ENCODE measurements around the gene CSF3R. TPM values are rescaled to one million over a fixed set of nuclear protein-coding genes. Genes with fewer than 3 reads are reported as not detected.

The CSF3R gene
- total RNA-seq = 10 to 100 TPM in 1 of 4 donors, 1 to 10 TPM in 3; 5.9 to 32.5 (median 7.4) TPM

GRCh38 chr1:36482724-36483388, at the start of gene CSF3R:
TSS of gene CSF3R (minus strand) at chr1:36482913. CDS start at chr1:36479496, 3,417 bp downstream.
- WGBS = 54% methylated on average over 13 of the region's 13 CpGs
- Histone ChIP-seq H3K36me3 (no peaks in the 10 kb centered on the region), H3K27me3 (peaks cover 0 to 32% (median 0%) of the 10 kb centered on the region in 4 donors), H3K4me3 (peak within 1 kb of the TSS in 3 of 4 donors; percentile 7 to 37 (median 18)), H3K9me3 (no peaks in the 10 kb centered on the region), H3K4me1 (peaks cover 0 to 4% (median 0%) of the 10 kb centered on the region in 4 donors), H3K27ac (replicated peaks in 1 of 4) (no peak within 1 kb of the TSS)
- TF ChIP-seq CTCF (IDR thresholded peaks at IDR 0.05) (no peak), POLR2AphosphoS5 (IDR thresholded peaks at IDR 0.05) (no peak), POLR2A (IDR thresholded peaks at IDR 0.05; ENCODE audit: low read depth) (no peak), EP300 (IDR thresholded peaks at IDR 0.05) (no peak)
- no peak for DNase-seq (ENCODE audit: extremely low spot score)
- intact Hi-C loops (cut with DNase I) = no loop called here

GRCh38 chr1:36531833-36532232, 49.1 kb upstream of the CSF3R start:
- TF ChIP-seq POLR2AphosphoS5 (IDR thresholded peaks at IDR 0.05) = no peak
- TF ChIP-seq POLR2A (IDR thresholded peaks at IDR 0.05; ENCODE audit: low read depth) = no peak
- TF ChIP-seq CTCF (IDR thresholded peaks at IDR 0.05) = no peak
- TF ChIP-seq EP300 (IDR thresholded peaks at IDR 0.05) = no peak
- peaks cover 0 to 34% (median 0%) of the 10 kb centered on the region in 4 donors for H3K27me3 ChIP-seq
- intact Hi-C loops (cut with DNase I) = no loop called here
- WGBS = 68% methylated on average over 3 of the region's 3 CpGs
- no peak overlapping the region for H3K4me3 ChIP-seq
- H3K4me1 ChIP-seq = no peaks in the 10 kb centered on the region
- H3K27ac ChIP-seq (replicated peaks in 1 of 4) = no peak overlapping the region
- no peak for DNase-seq (ENCODE audit: extremely low spot score)
- no peaks in the 10 kb centered on the region for H3K36me3 ChIP-seq
- H3K9me3 ChIP-seq = peaks cover 0 to 22% (median 6%) of the 10 kb centered on the region in 4 donors

- no peak overlapping the region for H3K4me3 ChIP-seq
- no peak for DNase-seq (ENCODE audit: extremely low spot score)
- 86% methylated on average over 5 of the region's 6 CpGs for WGBS
- H3K9me3 ChIP-seq = peaks cover 0 to 22% (median 6%) of the 10 kb centered on the region in 4 donors
- no peaks in the 10 kb centered on the region for H3K4me1 ChIP-seq
- intact Hi-C loops (cut with DNase I) = no loop called here
- TF ChIP-seq POLR2A (IDR thresholded peaks at IDR 0.05; ENCODE audit: low read depth) (no peak), POLR2AphosphoS5 (IDR thresholded peaks at IDR 0.05) (no peak), EP300 (IDR thresholded peaks at IDR 0.05) (no peak), CTCF (IDR thresholded peaks at IDR 0.05) (no peak)
- peaks cover 0 to 29% (median 0%) of the 10 kb centered on the region in 4 donors for H3K27me3 ChIP-seq
- no peak overlapping the region for H3K27ac ChIP-seq (replicated peaks in 1 of 4)
- H3K36me3 ChIP-seq = no peaks in the 10 kb centered on the region
Observed at GRCh38 chr1:36530791-36531190, 48.1 kb upstream of the CSF3R start.

- Histone ChIP-seq H3K9me3 (peaks cover 0 to 22% (median 6%) of the 10 kb centered on the region in 4 donors), H3K4me1 (no peaks in the 10 kb centered on the region), H3K4me3 (no peak overlapping the region), H3K27me3 (peaks cover 0 to 32% (median 0%) of the 10 kb centered on the region in 4 donors), H3K27ac (replicated peaks in 1 of 4) (no peak overlapping the region), H3K36me3 (no peaks in the 10 kb centered on the region)
- intact Hi-C loops (cut with DNase I) = no loop called here
- DNase-seq (ENCODE audit: extremely low spot score) = no peak
- TF ChIP-seq POLR2AphosphoS5 (IDR thresholded peaks at IDR 0.05) (no peak), EP300 (IDR thresholded peaks at IDR 0.05) (no peak), CTCF (IDR thresholded peaks at IDR 0.05) (no peak), POLR2A (IDR thresholded peaks at IDR 0.05; ENCODE audit: low read depth) (no peak)
- no CpG with 5 or more reads among the region's 7 CpGs for WGBS
Observed at GRCh38 chr1:36530261-36530660, 47.5 kb upstream of the CSF3R start.
